Keratinocyte (primary cell): Measurements from ENCODE around the gene ALS2.

Source experiments
- CTCF ChIP-seq, 3 experiments: IDR thresholded peaks in 1 of 3; conservative IDR thresholded peaks in 1 of 3; optimal IDR thresholded peaks in 1 of 3; 2 replicates in 2 of 3; 3 replicates in 1 of 3; pipeline versions ENCODE3 to v1.5.1; 2011; ENCODE audit warnings: low read length in 3 of 3, mild to moderate bottlenecking in 3 of 3, moderate library complexity in 2 of 3, control low read depth in 1 of 3, inconsistent platforms in 1 of 3; ENCODE audit not compliant: insufficient read depth in 2 of 3; ENCODE audit errors: extremely low read depth in 1 of 3
- EZH2 ChIP-seq: IDR thresholded peaks from one replicate; pipeline ENCODE4 v1.6.1; 2012; ENCODE audit warnings: inconsistent platforms, mild to moderate bottlenecking, low read length, moderate library complexity

DNA sequence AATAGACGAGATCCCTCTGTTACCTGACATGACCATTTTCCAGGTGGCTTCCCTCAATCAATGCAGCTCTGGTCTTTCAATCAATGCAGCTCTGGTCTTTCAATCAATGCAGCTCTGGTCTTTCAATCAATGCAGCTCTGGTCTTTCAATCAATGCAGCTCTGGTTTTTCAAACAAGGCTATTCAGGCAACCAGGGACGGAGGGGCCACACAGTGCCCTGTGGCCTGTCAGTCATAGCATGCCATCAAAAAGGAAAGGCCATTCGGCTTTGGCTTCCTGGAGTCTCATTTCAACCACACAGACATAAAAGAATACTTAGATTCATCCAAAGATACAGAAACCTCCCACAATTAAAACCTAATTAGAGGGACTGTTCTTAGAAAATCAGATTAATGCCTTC is 95.6 kb downstream of the ALS2 start:
- TF ChIP-seq CTCF (optimal IDR thresholded peaks at IDR 0.05 in 1 of 3, IDR thresholded peaks at IDR 0.05 in 1 of 3, conservative IDR thresholded peaks at IDR 0.05 in 1 of 3; ENCODE audit: extremely low read depth in 1 of 3, insufficient read depth in 2 of 3, low read length in 3 of 3) (no peak), EZH2 (no peak)
